ENCODE measurements around the gene WFDC1. TPM values are rescaled to one million over a fixed set of nuclear protein-coding genes. Genes with fewer than 3 reads are reported as not detected.

Gene WFDC1
- total RNA-seq, 1 experiment from 2014 or later, result not detected

DNA sequence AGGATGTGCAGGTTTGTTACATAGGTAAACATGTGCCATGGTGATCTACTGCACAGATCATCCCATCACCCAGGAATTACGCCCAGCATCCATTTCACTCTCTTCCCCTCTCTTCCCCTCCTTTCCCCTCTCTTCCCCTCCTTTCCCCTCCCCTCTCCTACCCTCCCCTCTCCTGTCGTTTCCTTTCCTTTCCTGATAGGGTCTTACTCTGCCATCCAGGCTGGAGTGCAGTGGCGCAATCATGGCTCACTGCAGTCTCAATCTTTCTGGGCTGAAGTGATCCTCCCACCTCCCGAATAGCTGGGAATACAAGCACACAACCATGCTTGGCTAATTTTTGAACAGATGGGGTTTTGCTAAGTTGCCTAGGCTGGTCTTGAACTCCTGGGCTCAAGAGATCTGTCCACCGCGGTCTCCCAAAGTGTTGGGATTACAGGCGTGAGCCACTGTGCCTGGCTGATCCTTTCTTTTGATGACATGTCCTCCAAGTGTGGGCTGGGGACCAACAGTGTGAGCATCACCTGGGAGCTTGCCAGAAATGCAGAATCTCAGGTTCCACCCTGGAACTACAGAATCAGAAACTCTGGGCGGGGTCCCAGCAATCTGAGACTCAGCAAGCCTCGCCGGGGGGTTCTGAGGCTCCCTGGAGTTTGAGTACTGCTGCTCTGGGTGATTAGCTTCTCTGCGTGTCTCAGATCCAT is 84.5 kb downstream of the WFDC1 start:
- no peak for DNase-seq
- Histone ChIP-seq H3K36me3 (ENCODE audit: insufficient read depth, low read length) (no peaks in the 10 kb centered on the region), H3K79me2 (ENCODE audit: low read length) (no peaks in the 10 kb centered on the region), H2AFZ (ENCODE audit: low read length) (no peak overlapping the region), H3K27ac (ENCODE audit: low read length) (no peak overlapping the region), H3K4me3 (ENCODE audit: low read length) (no peak overlapping the region), H4K20me1 (ENCODE audit: insufficient read depth, low read depth, low read length) (no peaks in the 10 kb centered on the region), H3K9ac (ENCODE audit: low read length) (no peak overlapping the region), H3K9me2 (replicated peaks; ENCODE audit: insufficient read depth, low read length) (no peaks in the 10 kb centered on the region), H3K9me3 (ENCODE audit: low read length) (no peaks in the 10 kb centered on the region), H3K27me3 (ENCODE audit: low read length) (no peaks in the 10 kb centered on the region), H3K4me1 (ENCODE audit: low read length) (no peaks in the 10 kb centered on the region), H3K4me2 (ENCODE audit: low read depth, low read length, poor library complexity, severe bottlenecking) (no peak overlapping the region)

Small RNAs within 50 kb of the gene (small RNA-seq; reads per million reads assigned to genes)
- gene RNA5SP433, result not detected

Other genes starting within 250 kb of the WFDC1 start
- 80.9 and 94.7 TPM in 2 replicates for gene MBTPS1, start 177.9 kb upstream of the WFDC1 start, total RNA-seq (2014; rRNA removed; shearing (Covaris generic); ENCODE audit: low replicate concordance)
- 26.0 and 55.2 TPM in 2 replicates for gene HSDL1, start 149.7 kb upstream of the WFDC1 start, total RNA-seq (2014; rRNA removed; shearing (Covaris generic); ENCODE audit: low replicate concordance)
- gene DNAAF1, start 149.6 kb upstream of the WFDC1 start, total RNA-seq (2014; rRNA removed; shearing (Covaris generic); ENCODE audit: low replicate concordance), result not detected in 2 replicates
- gene TAF1C, start 107.8 kb upstream of the WFDC1 start, total RNA-seq (2014; rRNA removed; shearing (Covaris generic); ENCODE audit: low replicate concordance), result 27.8 and 54.5 TPM in 2 replicates
- not detected in 2 replicates for gene ADAD2, start 103.7 kb upstream of the WFDC1 start, total RNA-seq (2014; rRNA removed; shearing (Covaris generic); ENCODE audit: low replicate concordance)
- not detected in 2 replicates for gene KCNG4, start 54.9 kb upstream of the WFDC1 start, total RNA-seq (2014; rRNA removed; shearing (Covaris generic); ENCODE audit: low replicate concordance)
- gene ATP2C2, start 73.7 kb downstream of the WFDC1 start, total RNA-seq (2014; rRNA removed; shearing (Covaris generic); ENCODE audit: low replicate concordance), result not detected in 2 replicates
- 8.7 and 10.7 TPM in 2 replicates for gene MEAK7, start 209.8 kb downstream of the WFDC1 start, total RNA-seq (2014; rRNA removed; shearing (Covaris generic); ENCODE audit: low replicate concordance)

Measured in Karpas-422 (cell line).